Measurements from ENCODE around the gene ABHD12B.

DNA sequence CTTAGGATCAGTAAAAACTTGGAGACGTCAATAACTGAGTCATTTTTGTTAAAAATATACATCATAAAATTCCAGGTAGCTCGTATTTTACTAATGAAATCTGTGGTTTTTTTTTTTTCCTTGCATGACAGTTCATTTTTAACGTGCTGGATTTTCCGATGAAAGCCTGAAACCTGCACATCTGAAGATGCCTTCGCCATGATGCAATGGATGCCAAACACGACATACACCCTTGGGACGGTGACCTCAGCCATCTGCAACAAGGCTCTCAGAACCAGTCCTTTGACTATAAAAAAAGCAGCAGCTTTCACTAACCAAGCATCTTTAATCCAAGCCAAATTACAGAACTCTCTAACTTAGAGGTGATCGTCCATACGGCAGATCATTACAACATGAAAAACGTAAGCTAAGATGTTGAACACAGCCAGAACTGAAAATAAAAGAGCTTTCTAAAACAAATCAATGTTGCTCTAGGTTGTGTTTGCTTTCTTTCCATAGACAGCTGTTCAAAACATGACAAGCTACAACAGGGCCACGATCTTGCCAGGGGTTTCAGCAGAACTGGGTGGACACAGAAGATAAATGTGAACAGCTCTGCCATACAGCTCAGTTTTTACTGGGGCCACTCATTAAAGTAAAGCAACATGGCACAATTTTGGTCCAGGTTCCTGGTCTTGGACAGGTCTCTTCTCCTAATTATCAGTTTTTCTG, 48.6 kb upstream of the ABHD12B start:
- TF ChIP-seq POLR2AphosphoS5 (IDR thresholded peaks at IDR 0.05), result no peak
- TF ChIP-seq, protein P1, sequence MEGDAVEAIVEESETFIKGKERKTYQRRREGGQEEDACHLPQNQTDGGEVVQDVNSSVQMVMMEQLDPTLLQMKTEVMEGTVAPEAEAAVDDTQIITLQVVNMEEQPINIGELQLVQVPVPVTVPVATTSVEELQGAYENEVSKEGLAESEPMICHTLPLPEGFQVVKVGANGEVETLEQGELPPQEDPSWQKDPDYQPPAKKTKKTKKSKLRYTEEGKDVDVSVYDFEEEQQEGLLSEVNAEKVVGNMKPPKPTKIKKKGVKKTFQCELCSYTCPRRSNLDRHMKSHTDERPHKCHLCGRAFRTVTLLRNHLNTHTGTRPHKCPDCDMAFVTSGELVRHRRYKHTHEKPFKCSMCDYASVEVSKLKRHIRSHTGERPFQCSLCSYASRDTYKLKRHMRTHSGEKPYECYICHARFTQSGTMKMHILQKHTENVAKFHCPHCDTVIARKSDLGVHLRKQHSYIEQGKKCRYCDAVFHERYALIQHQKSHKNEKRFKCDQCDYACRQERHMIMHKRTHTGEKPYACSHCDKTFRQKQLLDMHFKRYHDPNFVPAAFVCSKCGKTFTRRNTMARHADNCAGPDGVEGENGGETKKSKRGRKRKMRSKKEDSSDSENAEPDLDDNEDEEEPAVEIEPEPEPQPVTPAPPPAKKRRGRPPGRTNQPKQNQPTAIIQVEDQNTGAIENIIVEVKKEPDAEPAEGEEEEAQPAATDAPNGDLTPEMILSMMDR (IDR thresholded peaks at IDR 0.05), result no peak

All from prostate gland (tissue), 2 donors.